Naive thymus-derived CD8-positive, alpha-beta T cell (primary cell): ENCODE measurements around the gene ACKR2. TPM values are rescaled to one million over a fixed set of nuclear protein-coding genes. Genes with fewer than 3 reads are reported as not detected.

ENCODE experiments used
- ATAC-seq, 2 donors: fragments of 150-1000 bp; cut with Tn5 transposase in 1 of 2; sonication (Bioruptor Pico), chemical (Tn5 transposase) in 1 of 2; 1 replicate in 1 of 2; 2 replicates in 1 of 2; pipeline ENCODE4 v1.10.0; 2021; ENCODE audit warnings: mild to moderate bottlenecking in 2 of 2, moderate library complexity in 2 of 2
- POLR2A ChIA-PET: fragments of 350-600 bp; sonication (Branson Sonifier 250); formaldehyde crosslinking; loops from one replicate; lab custom pipeline; 2021; ENCODE audit warnings: antibody characterized with exemption; lab: Charles Lee
- DNase-seq, 10 donors: peaks; one replicate each; pipeline versions ENCODE4 v3.0.0 to v3.0.0-alpha.2; 2020 to 2022
- H3K27ac Mint-ChIP-seq, 10 donors: one replicate each; pipeline ENCODE4 v1.8.0; 2020 to 2022; ENCODE audit warnings: mild to moderate bottlenecking in 10 of 10, mixed read lengths in 10 of 10, moderate library complexity in 4 of 10, inconsistent platforms in 1 of 10
- H3K27me3 Mint-ChIP-seq, 5 donors: one replicate each; pipeline ENCODE4 v1.8.0; 2021 to 2022; ENCODE audit warnings: mixed read lengths in 5 of 5
- H3K36me3 Mint-ChIP-seq, 3 donors: one replicate each; pipeline ENCODE4 v1.8.0; 2020 to 2022; ENCODE audit warnings: mixed read lengths in 3 of 3, mild to moderate bottlenecking in 2 of 3, inconsistent platforms in 1 of 3
- H3K4me1 Mint-ChIP-seq, 4 donors: one replicate each; pipeline ENCODE4 v1.8.0; 2021 to 2022; ENCODE audit warnings: mixed read lengths in 4 of 4
- H3K4me3 Mint-ChIP-seq, 10 donors: one replicate each; pipeline ENCODE4 v1.8.0; 2020 to 2022; ENCODE audit warnings: mild to moderate bottlenecking in 10 of 10, mixed read lengths in 10 of 10, moderate library complexity in 6 of 10, inconsistent platforms in 1 of 10
- H3K9me3 Mint-ChIP-seq, 9 donors: one replicate each; pipeline ENCODE4 v1.8.0; 2020 to 2022; ENCODE audit warnings: mixed read lengths in 9 of 9, mild to moderate bottlenecking in 3 of 9, inconsistent platforms in 1 of 9, moderate library complexity in 1 of 9
- polyA plus RNA-seq, 3 donors: library from polyadenylated mRNA; unstranded; fragments of 300-500 nt; fragmentation: Illumina TruSeq; gene quantifications; one replicate each; pipeline ENCODE4 v1.2.3, GENCODE V29; 2021
- total RNA-seq, 8 experiments: library from RNA in 2 of 8; stranded (reverse) in 2 of 8; gene quantifications; one replicate each; pipeline ENCODE4 v1.2.3 and lab custom pipeline; 2021 to 2026

The ACKR2 gene
- total RNA-seq (under 1 TPM; 0.39 to 0.85 TPM), polyA plus RNA-seq (under 1 TPM in 2 of 3 donors, not detected in 1; 0.22 to 0.51 TPM), total RNA-seq (lab: John Stamatoyannopoulos, UW) (0 to 0.59 (median 0.39) reads per million in 6 experiments)

DNA sequence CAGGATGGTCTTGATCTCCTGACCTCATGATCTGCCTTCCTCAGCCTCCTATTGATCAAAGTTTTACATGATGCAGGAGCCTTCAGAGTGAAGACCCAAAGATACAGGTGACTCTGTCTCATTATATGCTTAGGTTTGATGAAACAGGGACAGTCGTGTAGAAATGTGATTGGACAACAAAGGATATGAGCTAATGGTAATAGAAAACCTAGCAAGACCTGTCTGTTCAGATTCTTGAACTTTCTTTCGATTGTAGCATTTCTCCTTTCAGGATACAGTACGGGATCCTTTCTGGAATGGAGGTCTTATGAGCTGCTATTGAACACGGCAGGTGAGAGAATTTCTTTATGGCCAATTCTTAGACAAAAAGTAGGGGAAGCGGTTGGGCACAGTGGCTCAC, at the start of gene ACKR2:
Gene ACKR2 (plus strand): TSS at position 244 of the 400 bp plus-strand sequence. CDS start 55,058 bp downstream, outside the sequence.
- peaks cover 0 to 10% (median 5%) of the 10 kb centered on the region in 5 donors for H3K27me3 Mint-ChIP-seq
- DNase-seq: no peak
- peaks cover 2 to 15% (median 9%) of the 10 kb centered on the region in 4 donors for H3K4me1 Mint-ChIP-seq
- no peaks in the 10 kb centered on the region for H3K9me3 Mint-ChIP-seq
- ATAC-seq: no peak
- POLR2A ChIA-PET: no interaction called here
- no peak within 1 kb of the TSS for H3K4me3 Mint-ChIP-seq
- no peaks in the 10 kb centered on the region for H3K36me3 Mint-ChIP-seq
- H3K27ac Mint-ChIP-seq: peak within 1 kb of the TSS in 1 of 10 donors; percentile 53

DNA sequence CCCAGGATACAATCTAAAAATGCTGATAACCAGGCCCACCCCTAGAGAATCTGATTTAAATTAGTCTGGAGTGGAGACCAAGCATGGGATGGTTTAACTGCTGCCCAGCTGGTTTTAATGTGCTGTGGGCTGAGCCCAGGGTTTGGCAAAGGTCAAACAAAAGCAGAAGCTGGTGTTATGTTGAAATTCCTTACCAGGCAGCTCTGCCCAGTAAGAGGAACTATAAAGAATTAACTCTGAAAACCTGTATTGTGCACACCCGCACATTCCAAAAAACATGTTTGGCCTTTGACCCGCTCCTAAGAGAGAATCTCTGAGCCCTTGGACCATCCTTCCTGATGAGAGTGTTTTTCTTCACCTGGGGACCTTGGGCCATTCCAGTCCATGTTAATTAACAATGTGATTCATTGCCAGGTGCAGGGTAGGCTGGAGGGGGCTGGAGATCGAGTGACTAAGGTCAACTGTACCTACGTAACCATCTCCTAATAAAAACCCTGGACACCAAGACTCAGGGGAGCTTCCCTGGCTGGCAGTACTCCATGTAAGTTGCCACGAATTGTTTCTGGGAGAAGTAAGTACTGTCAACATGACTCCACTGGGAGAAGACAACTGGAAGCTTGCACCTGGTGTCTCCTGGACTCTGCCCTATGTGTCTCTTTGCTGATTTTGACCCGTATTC, 47.1 kb upstream of the ACKR2 start:
- ATAC-seq (no peak), DNase-seq (no peak)
- H3K27me3 Mint-ChIP-seq: peaks cover 0 to 12% (median 5%) of the 10 kb centered on the region in 5 donors
- H3K9me3 Mint-ChIP-seq: no peaks in the 10 kb centered on the region
- H3K27ac Mint-ChIP-seq: no peak overlapping the region
- peaks cover 0 to 5% (median 0%) of the 10 kb centered on the region in 4 donors for H3K4me1 Mint-ChIP-seq
- H3K4me3 Mint-ChIP-seq: no peak overlapping the region
- no peaks in the 10 kb centered on the region for H3K36me3 Mint-ChIP-seq
- POLR2A ChIA-PET: interaction anchor here (0.6 kb wide), 1 partner anchor 185 kb away, joined by 3 read pairs; no protein-coding TSS in a partner anchor

DNA sequence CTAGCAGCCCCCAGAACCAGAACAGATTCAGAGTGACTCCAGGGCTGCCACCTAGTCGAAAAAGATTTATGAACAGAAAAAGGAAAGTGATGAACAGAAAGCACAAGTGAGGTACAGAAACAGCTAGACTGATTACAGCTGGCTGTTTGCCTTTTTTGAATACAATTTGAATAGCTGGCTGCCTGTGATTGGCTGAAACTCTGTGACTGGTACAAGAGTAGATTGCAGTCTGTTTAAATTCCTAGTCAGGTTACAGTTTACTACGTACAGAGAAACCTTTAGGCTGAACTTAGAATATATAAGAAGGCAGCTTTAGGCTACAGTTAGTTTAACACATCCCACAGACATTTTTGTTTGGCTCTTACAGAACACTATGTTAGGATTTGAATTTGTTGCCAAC, 46.2 kb upstream of the ACKR2 start:
- DNase-seq: no peak
- Mint-ChIP-seq H3K4me3 (no peak overlapping the region), H3K27me3 (peaks cover 0 to 11% (median 5%) of the 10 kb centered on the region in 5 donors), H3K9me3 (no peaks in the 10 kb centered on the region), H3K36me3 (no peaks in the 10 kb centered on the region), H3K27ac (no peak overlapping the region), H3K4me1 (peaks cover 0 to 5% (median 0%) of the 10 kb centered on the region in 4 donors)
- POLR2A ChIA-PET: interaction anchor here (0.6 kb wide), 1 partner anchor 185 kb away, joined by 3 read pairs; no protein-coding TSS in a partner anchor
- ATAC-seq: no peak

DNA sequence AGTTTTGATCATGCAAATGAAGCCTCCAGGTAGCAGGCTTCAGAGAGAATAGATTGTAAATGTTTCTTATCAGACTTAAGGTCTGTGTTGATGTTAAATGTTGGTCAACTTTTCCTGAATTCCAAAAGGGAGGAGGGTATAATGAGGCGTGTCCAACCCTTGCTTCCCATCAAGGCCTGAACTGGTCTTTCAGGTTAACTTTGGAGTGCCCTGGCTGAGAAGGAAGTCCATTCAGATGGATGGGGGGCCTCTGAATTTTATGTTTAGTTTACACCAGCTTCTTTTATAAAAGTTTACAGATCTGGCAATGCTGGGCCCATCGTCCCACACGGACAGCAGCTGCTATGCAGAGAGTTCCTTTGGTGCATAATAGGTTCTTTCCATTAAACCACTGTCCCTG, 45.1 kb upstream of the ACKR2 start:
- H3K27me3 Mint-ChIP-seq: peaks cover 0 to 2% (median 0%) of the 10 kb centered on the region in 5 donors
- H3K36me3 Mint-ChIP-seq: no peaks in the 10 kb centered on the region
- H3K27ac Mint-ChIP-seq: no peak overlapping the region
- POLR2A ChIA-PET: no interaction called here
- H3K4me1 Mint-ChIP-seq: peaks cover 0 to 5% (median 0%) of the 10 kb centered on the region in 4 donors
- ATAC-seq (no peak), DNase-seq (no peak)
- H3K9me3 Mint-ChIP-seq: no peaks in the 10 kb centered on the region
- no peak overlapping the region for H3K4me3 Mint-ChIP-seq

GRCh38 chr3:42764561-42765295, 44.5 kb upstream of the ACKR2 start:
- H3K4me1 Mint-ChIP-seq: peaks cover 0 to 5% (median 0%) of the 10 kb centered on the region in 4 donors
- ATAC-seq (no peak), DNase-seq (no peak)
- H3K9me3 Mint-ChIP-seq: no peaks in the 10 kb centered on the region
- POLR2A ChIA-PET: no interaction called here
- H3K36me3 Mint-ChIP-seq: no peaks in the 10 kb centered on the region
- H3K27me3 Mint-ChIP-seq: no peaks in the 10 kb centered on the region
- H3K27ac Mint-ChIP-seq: no peak overlapping the region
- no peak overlapping the region for H3K4me3 Mint-ChIP-seq

- DNase-seq: no peak
- Mint-ChIP-seq H3K36me3 (no peaks in the 10 kb centered on the region), H3K4me3 (no peak overlapping the region), H3K27me3 (no peaks in the 10 kb centered on the region), H3K27ac (no peak overlapping the region), H3K9me3 (peaks cover 0 to 2% (median 0%) of the 10 kb centered on the region in 9 donors), H3K4me1 (peaks cover 9 to 18% (median 11%) of the 10 kb centered on the region in 4 donors)
- POLR2A ChIA-PET: interaction anchor here (1.6 kb wide), 1 partner anchor 112 kb away, joined by 4 read pairs; no protein-coding TSS in a partner anchor
- ATAC-seq: no peak
These were observed 39.6 kb upstream of the ACKR2 start for GRCh38 chr3:42769477-42770131.

- Mint-ChIP-seq H3K36me3 (no peaks in the 10 kb centered on the region), H3K27ac (peak overlapping the region in 6 of 10 donors; percentile 9 to 86 (median 16)), H3K4me3 (peak overlapping the region in 5 of 10 donors; percentile 38 to 89 (median 50)), H3K9me3 (peaks cover 0 to 2% (median 0%) of the 10 kb centered on the region in 9 donors), H3K4me1 (peaks cover 9 to 16% (median 11%) of the 10 kb centered on the region in 4 donors), H3K27me3 (no peaks in the 10 kb centered on the region)
- ATAC-seq (no peak), DNase-seq (no peak)
- POLR2A ChIA-PET: interaction anchor here (1.6 kb wide), 1 partner anchor 110 kb away, joined by 4 read pairs; no protein-coding TSS in a partner anchor
These were observed 38.0 kb upstream of the ACKR2 start for GRCh38 chr3:42771271-42771670.

DNA sequence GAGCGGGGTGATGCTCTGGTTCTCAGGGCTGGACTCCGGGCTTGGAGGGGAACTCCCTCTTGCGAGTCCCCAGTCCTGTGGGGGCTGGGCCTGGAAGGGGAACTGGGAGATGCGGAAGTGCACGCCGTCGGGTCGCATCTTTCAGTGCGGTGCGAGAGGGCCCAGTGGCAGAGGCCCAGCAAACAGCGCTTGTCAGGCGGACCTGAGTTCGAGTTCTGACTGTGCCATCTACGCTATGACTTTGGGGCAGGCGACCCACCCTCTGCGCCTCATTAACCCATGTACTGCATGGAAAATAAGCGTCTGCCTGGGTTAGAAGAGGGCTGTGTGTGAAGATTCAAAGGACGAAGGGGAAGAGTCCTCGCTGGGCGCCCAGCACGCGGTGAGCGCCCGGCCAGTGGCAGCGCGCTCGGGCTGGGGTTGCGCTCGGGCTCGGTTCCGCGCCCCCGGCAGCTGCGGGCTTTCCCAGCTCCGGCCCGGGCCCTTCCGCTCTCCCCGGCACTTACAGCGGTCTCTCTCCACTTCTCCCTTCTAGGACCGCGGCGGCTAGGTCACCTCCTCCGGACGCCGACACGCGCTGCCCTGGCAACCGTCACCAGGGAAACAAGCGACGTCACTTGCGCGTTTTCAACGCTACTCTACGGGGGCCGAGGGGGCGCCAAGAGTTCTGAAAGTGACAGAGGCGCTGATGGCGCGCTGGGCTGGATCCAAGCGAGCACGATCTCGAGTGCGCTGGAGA, 36.4 kb upstream of the ACKR2 start, which contains the start of gene CCDC13:
Gene CCDC13 (minus strand): TSS at position 584 of the 739 bp plus-strand sequence. CDS start 14,908 bp downstream, outside the sequence.
- Mint-ChIP-seq H3K27ac (peak within 1 kb of the TSS; percentile 48 to 98 (median 96)), H3K9me3 (peaks cover 0 to 2% (median 0%) of the 10 kb centered on the region in 9 donors), H3K27me3 (no peaks in the 10 kb centered on the region), H3K4me3 (peak within 1 kb of the TSS; percentile 87 to 98 (median 91)), H3K36me3 (no peaks in the 10 kb centered on the region), H3K4me1 (peaks cover 9 to 16% (median 11%) of the 10 kb centered on the region in 4 donors)
- peak; percentile 73 to 96 (median 86) for DNase-seq
- ATAC-seq: peak; percentile 85 to 88
- POLR2A ChIA-PET: no interaction called here

GRCh38 chr3:42773409-42773751, 35.9 kb upstream of the ACKR2 start:
- H3K27ac Mint-ChIP-seq: peak overlapping the region; percentile 48 to 98 (median 96)
- ATAC-seq: peak; percentile 10 to 26
- no peaks in the 10 kb centered on the region for H3K27me3 Mint-ChIP-seq
- DNase-seq: no peak
- POLR2A ChIA-PET: no interaction called here
- peak overlapping the region; percentile 87 to 98 (median 91) for H3K4me3 Mint-ChIP-seq
- peaks cover 9 to 16% (median 11%) of the 10 kb centered on the region in 4 donors for H3K4me1 Mint-ChIP-seq
- H3K9me3 Mint-ChIP-seq: peaks cover 0 to 2% (median 0%) of the 10 kb centered on the region in 9 donors
- H3K36me3 Mint-ChIP-seq: no peaks in the 10 kb centered on the region

DNA sequence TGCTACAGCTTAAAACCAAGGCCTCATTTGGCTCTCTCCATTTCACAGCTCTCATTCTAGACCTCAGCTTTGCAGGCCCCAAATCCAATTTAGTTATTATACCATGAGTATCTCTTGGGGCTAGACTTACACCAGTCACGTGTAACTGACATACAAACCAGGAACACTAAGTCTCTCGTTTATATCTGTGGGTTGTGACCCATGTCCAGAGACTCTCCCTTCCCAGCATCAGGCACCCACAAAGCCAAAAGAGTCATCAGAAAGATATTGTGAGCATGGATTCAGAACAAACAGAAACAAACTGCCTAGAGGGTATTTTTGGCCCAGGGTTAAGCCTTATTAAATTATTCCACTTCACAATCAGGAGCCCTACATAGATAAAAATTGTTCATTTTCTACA, 30.6 kb upstream of the ACKR2 start:
- Mint-ChIP-seq H3K4me1 (peaks cover 0 to 5% (median 3%) of the 10 kb centered on the region in 4 donors), H3K27ac (no peak overlapping the region), H3K27me3 (no peaks in the 10 kb centered on the region), H3K9me3 (no peaks in the 10 kb centered on the region), H3K4me3 (no peak overlapping the region), H3K36me3 (peaks cover 0 to 11% (median 2%) of the 10 kb centered on the region in 3 donors)
- POLR2A ChIA-PET: no interaction called here
- ATAC-seq (no peak), DNase-seq (no peak)

DNA sequence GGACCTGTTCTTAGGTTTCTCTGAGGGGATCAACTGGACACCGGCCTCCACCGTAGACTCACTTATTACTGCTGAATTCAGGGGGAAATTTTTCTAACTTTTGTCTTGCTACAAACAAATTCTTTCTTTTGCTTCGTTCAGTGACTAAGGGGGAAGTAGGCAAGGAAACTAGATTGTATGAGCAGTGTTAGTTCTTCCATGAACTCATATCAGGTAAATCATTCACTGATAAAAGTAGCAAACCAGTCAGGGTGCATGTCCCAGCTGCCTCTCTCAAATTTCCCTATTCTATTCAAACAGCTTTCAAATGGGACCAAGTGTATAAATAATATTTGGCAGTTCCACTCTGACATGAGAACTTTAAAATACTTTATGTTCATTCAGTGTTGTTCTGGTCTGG, 28.8 kb upstream of the ACKR2 start:
- Mint-ChIP-seq H3K27ac (no peak overlapping the region), H3K9me3 (no peaks in the 10 kb centered on the region), H3K4me3 (no peak overlapping the region), H3K36me3 (peaks cover 0 to 22% (median 2%) of the 10 kb centered on the region in 3 donors), H3K4me1 (peaks cover 0 to 3% (median 1%) of the 10 kb centered on the region in 4 donors), H3K27me3 (no peaks in the 10 kb centered on the region)
- DNase-seq (no peak), ATAC-seq (no peak)
- POLR2A ChIA-PET: no interaction called here
